Heart left ventricle (tissue), 16 donors: ENCODE measurements around the gene DAB2. TPM values are rescaled to one million over a fixed set of nuclear protein-coding genes. Genes with fewer than 3 reads are reported as not detected.
A peak's percentile ranks its signal among the peaks of the same experiment; 100 is the strongest.

Experiments
- ATAC-seq, 4 donors: fragments of 200-7000 bp; cut with Tn5 transposase; one replicate each; pipeline ENCODE4 v1.9.1; 2020 to 2022; ENCODE audit warnings: moderate library complexity in 4 of 4, mild to moderate bottlenecking in 3 of 4, moderate number of reproducible peaks in 1 of 4
- DNase-seq, 5 donors: peaks; one replicate each; pipeline ENCODE4 v3.0.0-alpha.2; 2020
- H3K27ac ChIP-seq, 12 donors: fragments of 200-600 bp; sonication (generic) in 4 of 12; one replicate each; pipeline versions ENCODE4 v1.5.0 to v1.8.0; 2016 to 2022; ENCODE audit warnings: mild to moderate bottlenecking in 2 of 12
- H3K27me3 ChIP-seq, 9 donors: fragments of 200-600 bp; sonication (generic) in 2 of 9; one replicate each; pipeline versions ENCODE4 v1.5.1 to v1.8.0; 2016 to 2022; ENCODE audit warnings: mild to moderate bottlenecking in 3 of 9
- H3K36me3 ChIP-seq, 9 donors: fragments of 200-600 bp; sonication (generic) in 2 of 9; one replicate each; pipeline versions ENCODE4 v1.5.0 to v1.8.0; 2018 to 2022; ENCODE audit warnings: mild to moderate bottlenecking in 2 of 9
- H3K4me1 ChIP-seq, 12 donors: fragments of 200-600 bp; sonication (generic) in 4 of 12; one replicate each; pipeline versions ENCODE4 v1.5.0 to v1.8.0; 2016 to 2022; ENCODE audit warnings: mild to moderate bottlenecking in 3 of 12
- H3K4me3 ChIP-seq, 12 donors: fragments of 200-600 bp; sonication (generic) in 4 of 12; one replicate each; pipeline versions ENCODE4 v1.5.0 to v1.8.0; 2017 to 2022; ENCODE audit warnings: mild to moderate bottlenecking in 9 of 12, moderate library complexity in 4 of 12
- H3K9me3 ChIP-seq, 12 donors: fragments of 200-600 bp; sonication (generic) in 4 of 12; one replicate each; pipeline versions ENCODE4 v1.5.0 to v1.8.0; 2016 to 2022; ENCODE audit warnings: mild to moderate bottlenecking in 1 of 12
- POLR2A ChIP-seq, 2 donors: fragments of 450-650 bp; IDR thresholded peaks; one replicate each; pipeline ENCODE4 v1.6.1; 2017; ENCODE audit warnings: antibody characterized with exemption in 2 of 2, mild to moderate bottlenecking in 2 of 2, moderate library complexity in 2 of 2
- WGBS, 4 donors: extraction: QIAGEN DNeasy Blood & Tissue Kit in 2 of 4; methylation state at CpG; one replicate each; pipeline versions ENCODE4 v1.1.5 to v1.1.7; 2013 to 2018; 5-methylcytosine and 5-hydroxymethylcytosine counted together
- intact Hi-C, 10 donors: fragments of 100-400 bp; cut with DNase I; formaldehyde crosslinking; loops; one replicate each; pipeline versions ENCODE4 v1.11.1 to v1.14.2; 2022
- polyA plus RNA-seq, 2 donors: library from polyadenylated mRNA; stranded (reverse); fragments of 200-250 nt; gene quantifications; one replicate each; pipeline ENCODE4 v1.2.3, GENCODE V29; 2013
- total RNA-seq, 9 donors: library from RNA; depleted of rRNA in 2 of 9; stranded (reverse); fragments of >200 nt in 2 of 9; fragmentation: NEBNext Ultra II Directional in 3 of 9; extraction: Animal tissue kit (Norgen Biotek cat#: 25700) in 3 of 9; gene quantifications; one replicate each; pipeline versions ENCODE4 v1.1.0 to v1.2.4, GENCODE V29; 2016 to 2023
- TF ChIP-seq, protein P1 (sequence below), 12 donors: fragments of 200-600 bp; sonication (generic) in 4 of 12; IDR thresholded peaks; one replicate each; pipeline versions ENCODE4 v1.5.0 to v1.8.0; 2018 to 2022; ENCODE audit warnings: antibody characterized with exemption in 12 of 12, mild to moderate bottlenecking in 5 of 12
- donor health status: ischemic (EF 13 %, LVEDD 7.1; RV severe dilation, severe dysfunction).
- donor health status: healthy with polysubstance abuse.
- donor health status: DM: no; HTN: yes; CAD: no.
- donor health status: DM: no; HTN: no; CAD: no.
- donor health status: ischemic (EF 25% LVEDD 6.9; RV normal size, moderate dysfunction).
- donor health status: ischemic (EF 25% LVEDD 5.7; RV mildly dilated, moderate dysfunction).
- donor health status: healthy.
- donor health status: DM: yes; HTN: yes; CAD: no.
- donor health status: ischemic (EF 35%, LVEDD 5.7; RV mildly dilated, moderate dysfunction).
- donor health status: nonischemic (EF 11% LVEDD 7.7; RV severe dilation, severe dysfunction).
- donor health status: DM: yes; HTN: yes; CAD: no.
- donor health status: PGD.
- donor health status: ischemic (EF 29% LVEDD 5.4; RV normal size, mild dysfunction).
- donor health status: nonischemic (EF 23%, LVEDD 6.1; RV moderate dilation, normal function).

The DAB2 gene
- total and polyA plus RNA-seq, 11 donors = 7.8 to 157 (median 24.9) TPM

DNA sequence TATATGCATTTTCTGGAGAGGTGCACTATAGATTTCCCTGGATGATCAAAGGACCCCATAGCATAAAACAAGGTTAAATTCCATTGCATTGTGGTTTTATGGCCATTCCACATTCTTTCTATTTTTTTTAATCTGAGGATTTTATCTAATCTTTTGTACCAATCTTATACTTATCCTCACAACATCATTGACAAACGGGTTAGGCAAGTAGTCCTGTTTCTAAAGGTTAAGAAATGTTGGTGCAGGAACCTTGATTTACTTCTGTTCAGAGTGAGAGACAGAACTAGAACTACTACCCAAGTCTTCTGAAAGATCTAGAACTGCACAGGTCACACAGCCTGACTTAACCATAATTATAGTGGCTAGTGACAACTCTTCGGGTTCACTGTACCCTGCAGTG is 5.7 kb upstream of the DAB2 start:
- Histone ChIP-seq H3K27me3 (peaks cover 0 to 5% (median 0%) of the 10 kb centered on the region in 9 donors), H3K36me3 (no peaks in the 10 kb centered on the region), H3K27ac (no peak overlapping the region), H3K4me3 (no peak overlapping the region), H3K9me3 (no peaks in the 10 kb centered on the region), H3K4me1 (peaks cover 0 to 22% (median 16%) of the 10 kb centered on the region in 12 donors)
- ATAC-seq (no peak), DNase-seq (no peak)
- TF ChIP-seq, protein P1, sequence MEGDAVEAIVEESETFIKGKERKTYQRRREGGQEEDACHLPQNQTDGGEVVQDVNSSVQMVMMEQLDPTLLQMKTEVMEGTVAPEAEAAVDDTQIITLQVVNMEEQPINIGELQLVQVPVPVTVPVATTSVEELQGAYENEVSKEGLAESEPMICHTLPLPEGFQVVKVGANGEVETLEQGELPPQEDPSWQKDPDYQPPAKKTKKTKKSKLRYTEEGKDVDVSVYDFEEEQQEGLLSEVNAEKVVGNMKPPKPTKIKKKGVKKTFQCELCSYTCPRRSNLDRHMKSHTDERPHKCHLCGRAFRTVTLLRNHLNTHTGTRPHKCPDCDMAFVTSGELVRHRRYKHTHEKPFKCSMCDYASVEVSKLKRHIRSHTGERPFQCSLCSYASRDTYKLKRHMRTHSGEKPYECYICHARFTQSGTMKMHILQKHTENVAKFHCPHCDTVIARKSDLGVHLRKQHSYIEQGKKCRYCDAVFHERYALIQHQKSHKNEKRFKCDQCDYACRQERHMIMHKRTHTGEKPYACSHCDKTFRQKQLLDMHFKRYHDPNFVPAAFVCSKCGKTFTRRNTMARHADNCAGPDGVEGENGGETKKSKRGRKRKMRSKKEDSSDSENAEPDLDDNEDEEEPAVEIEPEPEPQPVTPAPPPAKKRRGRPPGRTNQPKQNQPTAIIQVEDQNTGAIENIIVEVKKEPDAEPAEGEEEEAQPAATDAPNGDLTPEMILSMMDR (IDR thresholded peaks at IDR 0.05) = no peak
- TF ChIP-seq POLR2A (IDR thresholded peaks at IDR 0.05) = no peak
- 66 to 87% (median 84%) methylated on average over 2 of the region's 2 CpGs for WGBS, 4 donors
- intact Hi-C loops = no loop called here

DNA sequence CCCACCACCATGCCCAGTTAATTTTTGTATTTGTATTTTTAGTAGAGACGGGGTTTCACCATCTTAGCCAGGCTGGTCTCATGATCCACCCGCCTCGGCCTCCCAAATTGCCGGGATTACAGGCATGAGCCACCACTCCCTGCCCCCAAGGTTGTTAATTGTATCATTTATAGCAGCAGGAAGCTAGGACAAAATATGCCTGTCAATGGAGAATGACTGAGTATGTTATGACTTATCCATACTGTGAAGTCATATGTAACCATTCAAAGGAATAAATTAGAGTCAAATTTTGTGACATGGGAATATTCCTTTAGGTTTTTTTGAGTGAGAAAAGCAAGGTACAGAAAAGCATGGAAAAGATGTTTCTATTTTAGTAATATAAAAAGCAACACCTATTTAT is 3.9 kb upstream of the DAB2 start:
- no peak overlapping the region for H3K27ac ChIP-seq
- TF ChIP-seq, protein P1 (IDR thresholded peaks at IDR 0.05) = no peak
- no peak for TF ChIP-seq POLR2A (IDR thresholded peaks at IDR 0.05)
- H3K4me1 ChIP-seq = peaks cover 0 to 29% (median 19%) of the 10 kb centered on the region in 12 donors
- no peak overlapping the region for H3K4me3 ChIP-seq
- no peaks in the 10 kb centered on the region for H3K9me3 ChIP-seq
- H3K27me3 ChIP-seq = peaks cover 0 to 5% (median 0%) of the 10 kb centered on the region in 9 donors
- ATAC-seq = no peak
- DNase-seq = no peak
- WGBS, 4 donors = 89 to 97% (median 93%) methylated on average over 4 of the region's 4 CpGs
- H3K36me3 ChIP-seq = no peaks in the 10 kb centered on the region
- intact Hi-C loops = loop anchor here in 5 of 10 donors (5.0 to 10.0 kb wide), 5 partner anchors 76 to 119 kb away; no protein-coding TSS in a partner anchor

DNA sequence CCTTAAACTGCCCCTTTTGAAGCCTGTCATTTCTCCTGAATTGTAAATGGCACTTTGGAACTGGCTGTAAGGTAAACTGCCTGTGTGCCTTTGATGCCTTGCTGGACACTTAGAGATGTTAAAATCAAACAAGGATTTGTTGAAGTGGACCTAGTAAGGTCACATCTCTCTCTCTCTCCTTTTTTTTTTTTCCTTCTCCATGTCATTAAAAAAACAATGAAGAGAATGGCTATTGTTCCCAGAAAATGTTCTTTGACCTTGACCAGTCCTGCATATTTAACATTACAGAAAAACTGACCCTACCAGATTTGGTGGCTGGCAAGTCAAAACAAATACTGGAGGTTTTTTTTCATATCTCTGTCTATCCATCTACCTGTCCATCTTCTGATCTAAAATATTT is 2.9 kb upstream of the DAB2 start:
- Histone ChIP-seq H3K27me3 (peaks cover 0 to 5% (median 0%) of the 10 kb centered on the region in 9 donors), H3K36me3 (no peaks in the 10 kb centered on the region), H3K4me3 (no peak overlapping the region), H3K27ac (peak overlapping the region in 3 of 12 donors; percentile 89 to 91 (median 90)), H3K4me1 (peaks cover 0 to 30% (median 19%) of the 10 kb centered on the region in 12 donors), H3K9me3 (no peaks in the 10 kb centered on the region)
- intact Hi-C loops = loop anchor here in 5 of 10 donors (5.0 to 10.0 kb wide), 5 partner anchors 77 to 120 kb away; no protein-coding TSS in a partner anchor
- TF ChIP-seq, protein P1 (IDR thresholded peaks at IDR 0.05) = no peak
- TF ChIP-seq POLR2A (IDR thresholded peaks at IDR 0.05) = no peak
- DNase-seq (no peak), ATAC-seq (no peak)

- H3K27ac ChIP-seq = peak overlapping the region in 8 of 12 donors; percentile 39 to 91 (median 83)
- H3K4me1 ChIP-seq = peaks cover 0 to 34% (median 23%) of the 10 kb centered on the region in 12 donors
- H3K4me3 ChIP-seq = peak overlapping the region in 1 of 12 donors; percentile 68
- peaks cover 0 to 5% (median 0%) of the 10 kb centered on the region in 9 donors for H3K27me3 ChIP-seq
- TF ChIP-seq, protein P1 (IDR thresholded peaks at IDR 0.05) = no peak
- no peak for TF ChIP-seq POLR2A (IDR thresholded peaks at IDR 0.05)
- intact Hi-C loops = loop anchor here in 5 of 10 donors (5.0 to 10.0 kb wide), 5 partner anchors 78 to 120 kb away; no protein-coding TSS in a partner anchor
- H3K9me3 ChIP-seq = no peaks in the 10 kb centered on the region
- DNase-seq (no peak), ATAC-seq (no peak)
- WGBS, 4 donors = 34 to 51% (median 39%) methylated on average over 3 of the region's 3 CpGs
- no peaks in the 10 kb centered on the region for H3K36me3 ChIP-seq
These were observed 2.4 kb upstream of the DAB2 start for GRCh38 chr5:39427229-39427628.
